Osteoblast (primary cell): ENCODE measurements around the gene EXOSC3. TPM values are rescaled to one million over a fixed set of nuclear protein-coding genes. Genes with fewer than 3 reads are reported as not detected.

Experiments used
- DNase-seq: peaks from one replicate; pipeline ENCODE4 v3.0.0; 2011; ENCODE audit warnings: low spot score, mixed read lengths; ENCODE audit not compliant: insufficient read length; ENCODE audit errors: missing footprints
- H2AFZ ChIP-seq: 2 replicates; pipeline ENCODE4 v1.6.0; 2011; ENCODE audit warnings: mild to moderate bottlenecking, low read length
- H3K27ac ChIP-seq: 2 replicates; pipeline ENCODE4 v1.5.1; 2011; ENCODE audit warnings: mild to moderate bottlenecking, low read depth, low read length, moderate library complexity
- H3K27me3 ChIP-seq: 2 replicates; pipeline ENCODE4 v1.6.0; 2012; ENCODE audit warnings: mild to moderate bottlenecking, control low read depth, inconsistent platforms, low read length, moderate library complexity; ENCODE audit not compliant: insufficient read depth
- H3K36me3 ChIP-seq: 2 replicates; pipeline ENCODE4 v1.5.1; 2011; ENCODE audit warnings: mild to moderate bottlenecking, low read length, control low read depth, moderate library complexity; ENCODE audit not compliant: insufficient read depth
- H3K4me1 ChIP-seq: 2 replicates; pipeline ENCODE4 v1.5.1; 2011; ENCODE audit warnings: mild to moderate bottlenecking, low read length, control low read depth, moderate library complexity; ENCODE audit not compliant: insufficient read depth
- H3K4me2 ChIP-seq: 2 replicates; pipeline ENCODE4 v1.6.0; 2011; ENCODE audit warnings: mild to moderate bottlenecking, low read length; ENCODE audit not compliant: insufficient read depth
- H3K4me3 ChIP-seq: fragments of 200-600 bp; sonication (generic); 3 replicates; pipeline ENCODE4 v1.5.1; 2012; ENCODE audit warnings: mild to moderate bottlenecking, low read length, inconsistent platforms; ENCODE audit not compliant: insufficient read depth
- H3K79me2 ChIP-seq: 2 replicates; pipeline ENCODE4 v1.6.0; 2012; ENCODE audit warnings: mild to moderate bottlenecking, low read length, control low read depth, inconsistent platforms; ENCODE audit not compliant: insufficient read depth
- H3K9me3 ChIP-seq: 2 replicates; pipeline ENCODE4 v1.5.1; 2011; ENCODE audit warnings: low read depth, low read length, control low read depth
- H4K20me1 ChIP-seq: 2 replicates; pipeline ENCODE4 v1.6.0; 2012; ENCODE audit warnings: mild to moderate bottlenecking, low read length, control low read depth; ENCODE audit not compliant: insufficient read depth
- CTCF ChIP-seq: IDR thresholded peaks from 2 replicates; pipeline ENCODE4 v1.5.1; 2011; ENCODE audit warnings: mild to moderate bottlenecking, low read depth, low read length, moderate library complexity; ENCODE audit errors: extremely low read depth
- total RNA-seq: library from RNA; depleted of rRNA; stranded (reverse); fragments of >200 nt; gene quantifications from 2 replicates; pipeline ENCODE4 v1.2.3, GENCODE V29; 2012

The EXOSC3 gene
- total RNA-seq, 1 donor, result 24.6 TPM

GRCh38 chr9:37747271-37747753, 37.6 kb downstream of the EXOSC3 start:
- Histone ChIP-seq H3K79me2 (no peaks in the 10 kb centered on the region), H3K27ac (no peak overlapping the region), H3K4me3 (no peak overlapping the region), H4K20me1 (no peaks in the 10 kb centered on the region), H3K9me3 (no peaks in the 10 kb centered on the region), H3K4me1 (no peaks in the 10 kb centered on the region), H3K36me3 (no peaks in the 10 kb centered on the region), H3K4me2 (no peak overlapping the region), H2AFZ (no peak overlapping the region), H3K27me3 (peaks cover 13% of the 10 kb centered on the region)
- peak; percentile 96 for TF ChIP-seq CTCF
- peak; percentile 98 for DNase-seq

- Histone ChIP-seq H3K4me1 (no peaks in the 10 kb centered on the region), H3K4me3 (no peak overlapping the region), H3K4me2 (no peak overlapping the region), H4K20me1 (no peaks in the 10 kb centered on the region), H2AFZ (no peak overlapping the region), H3K79me2 (no peaks in the 10 kb centered on the region), H3K27ac (no peak overlapping the region), H3K27me3 (peaks cover 13% of the 10 kb centered on the region), H3K36me3 (no peaks in the 10 kb centered on the region), H3K9me3 (no peaks in the 10 kb centered on the region)
- DNase-seq, result peak; percentile 83
- TF ChIP-seq CTCF, result no peak
Observed at GRCh38 chr9:37746448-37747270, 38.2 kb downstream of the EXOSC3 start.

GRCh38 chr9:37745970-37746369, 38.9 kb downstream of the EXOSC3 start:
- H3K27ac ChIP-seq, result no peak overlapping the region
- no peaks in the 10 kb centered on the region for H3K36me3 ChIP-seq
- peaks cover 13% of the 10 kb centered on the region for H3K27me3 ChIP-seq
- DNase-seq, result no peak
- H3K4me1 ChIP-seq, result no peaks in the 10 kb centered on the region
- no peak for TF ChIP-seq CTCF
- no peaks in the 10 kb centered on the region for H3K9me3 ChIP-seq
- no peak overlapping the region for H3K4me3 ChIP-seq
- H3K4me2 ChIP-seq, result no peak overlapping the region
- H4K20me1 ChIP-seq, result no peaks in the 10 kb centered on the region
- no peaks in the 10 kb centered on the region for H3K79me2 ChIP-seq
- H2AFZ ChIP-seq, result no peak overlapping the region

GRCh38 chr9:37740631-37741328, 44.1 kb downstream of the EXOSC3 start:
- Histone ChIP-seq H3K4me1 (no peaks in the 10 kb centered on the region), H3K36me3 (no peaks in the 10 kb centered on the region), H3K4me3 (no peak overlapping the region), H3K9me3 (no peaks in the 10 kb centered on the region), H3K27me3 (peaks cover 28% of the 10 kb centered on the region), H2AFZ (no peak overlapping the region), H3K79me2 (no peaks in the 10 kb centered on the region), H4K20me1 (no peaks in the 10 kb centered on the region), H3K4me2 (no peak overlapping the region), H3K27ac (no peak overlapping the region)
- DNase-seq, result peak; percentile 46
- TF ChIP-seq CTCF, result no peak
